Kidney (tissue), 14 donors: ENCODE measurements around the gene ARL5B. TPM values are rescaled to one million over a fixed set of nuclear protein-coding genes. Genes with fewer than 3 reads are reported as not detected.
"Not testable (repeated sequence)": the region's sequence is repeated elsewhere in the genome, so short reads cannot be mapped to it uniquely, and the experiment has no call there.

Experiments
- DNase-seq, 5 donors: peaks; one replicate each; pipeline ENCODE4 v3.0.0-alpha.2; 2013 to 2020
- FAIRE-seq: peaks from 2 replicates; lab custom pipeline; 2012; peaks lifted over from hg19 to GRCh38; lab: Jason Lieb, UNC
- H3K27ac ChIP-seq, 2 donors: one replicate each; pipeline ENCODE4 v1.7.0; 2013; ENCODE audit warnings: low read depth in 2 of 2, low read length in 2 of 2, inconsistent platforms in 1 of 2
- H3K27me3 ChIP-seq: one replicate; pipeline ENCODE4 v1.7.1; 2013; ENCODE audit warnings: low read length, inconsistent platforms; ENCODE audit not compliant: control insufficient read depth, insufficient read depth
- H3K36me3 ChIP-seq, 3 donors: one replicate each; pipeline versions ENCODE4 v1.7.0 to v1.7.1; 2013; ENCODE audit warnings: low read length in 3 of 3, control low read depth in 1 of 3, inconsistent platforms in 1 of 3; ENCODE audit not compliant: insufficient read depth in 3 of 3, control insufficient read depth in 2 of 3
- H3K4me1 ChIP-seq, 3 donors: one replicate each; pipeline versions ENCODE4 v1.7.0 to v1.7.1; 2013; ENCODE audit warnings: low read length in 3 of 3, inconsistent platforms in 1 of 3, low read depth in 1 of 3; ENCODE audit not compliant: control insufficient read depth in 2 of 3, insufficient read depth in 2 of 3
- H3K4me3 ChIP-seq, 3 donors: one replicate each; pipeline versions ENCODE4 v1.7.0 to v1.8.1; 2013; ENCODE audit warnings: low read length in 3 of 3, control low read depth in 1 of 3, inconsistent platforms in 1 of 3
- H3K9ac ChIP-seq, 3 donors: one replicate each; pipeline versions ENCODE4 v1.7.0 to v1.7.1; 2013; ENCODE audit warnings: low read length in 3 of 3, control low read depth in 1 of 3, inconsistent platforms in 1 of 3
- H3K9me3 ChIP-seq, 3 donors: one replicate each; pipeline versions ENCODE4 v1.7.0 to v1.7.1; 2013; ENCODE audit warnings: low read length in 3 of 3, control low read depth in 1 of 3, inconsistent platforms in 1 of 3; ENCODE audit not compliant: control insufficient read depth in 2 of 3, insufficient read depth in 1 of 3
- CTCF ChIP-seq: IDR thresholded peaks from 3 replicates; pipeline ENCODE4 v1.5.1; 2012; ENCODE audit warnings: mild to moderate bottlenecking, moderate library complexity, borderline replicate concordance; ENCODE audit not compliant: insufficient read depth; ENCODE audit errors: extremely low read depth
- intact Hi-C: fragments of 100-400 bp; cut with DNase I; formaldehyde crosslinking; loops from one replicate; pipeline ENCODE4 v1.11.1; 2022
- polyA plus RNA-seq: library from polyadenylated mRNA; stranded (reverse); fragments of 350-450 nt; fragmentation: Illumina TruSeq; extraction: RNeasy Lipid Tissue Mini Kit (QIAGEN cat#74804); gene quantifications from one replicate; pipeline ENCODE4 v1.2.3, GENCODE V29; 2014; ENCODE audit warnings: low read depth, low replicate concordance; ENCODE audit not compliant: insufficient read depth
- total RNA-seq: library from RNA; stranded (reverse); fragmentation: NEBNext Ultra II Directional; extraction: Animal tissue kit (Norgen Biotek cat#: 25700); gene quantifications from one replicate; pipeline ENCODE4 v1.2.1, GENCODE V29; 2021
- donor health status: control.
- donor health status: control.
- donor health status: control.
- donor health status: control.
- donor health status: control.
- donor health status: DM: yes; HTN: yes; CAD: no.
- donor health status: Normal renal cell carcinoma (clear cell type).

ARL5B gene
- total and polyA plus RNA-seq, 2 donors from 2014 or later, result 3.0 to 9.7 TPM

GRCh38 chr10:18625886-18626285 lies 33.3 kb upstream of the ARL5B start:
- no peak for FAIRE-seq

DNA sequence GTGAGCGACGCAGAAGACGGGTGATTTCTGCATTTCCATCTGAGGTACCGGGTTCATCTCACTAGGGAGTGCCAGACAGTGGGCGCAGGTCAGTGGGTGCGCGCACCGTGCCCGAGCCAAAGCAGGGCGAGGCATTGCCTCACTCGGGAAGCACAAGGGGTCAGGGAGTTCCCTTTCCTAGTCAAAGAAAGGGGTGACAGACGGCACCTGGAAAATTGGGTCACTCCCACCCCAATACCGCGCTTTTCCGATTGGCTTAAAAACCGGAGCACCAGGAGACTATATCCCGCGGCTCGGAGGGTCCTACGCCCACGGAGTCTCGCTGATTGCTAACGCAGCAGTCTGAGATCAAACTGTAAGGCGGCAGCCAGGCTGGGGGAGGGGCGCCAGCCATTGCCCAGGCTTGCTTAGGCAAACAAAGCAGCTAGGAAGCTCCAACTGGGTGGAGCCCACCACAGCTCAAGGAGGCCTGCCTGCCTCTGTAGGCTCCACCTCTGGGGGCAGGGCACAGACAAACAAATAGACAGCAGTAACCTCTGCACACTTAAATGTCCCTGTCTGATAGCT lies 31.7 kb upstream of the ARL5B start:
- H3K9me3 ChIP-seq, H3K27me3 ChIP-seq, H3K4me1 ChIP-seq, FAIRE-seq, H3K36me3 ChIP-seq, H3K27ac ChIP-seq, intact Hi-C loops: not testable (repeated sequence)
- Histone ChIP-seq H3K4me3 (peak overlapping the region; percentile 61 to 71 (median 67)), H3K9ac (peak overlapping the region in 2 of 3 donors; percentile 40 to 44)
- DNase-seq, result peak; percentile 79 to 89 (median 82)

More at GRCh38 chr10:18625886-18626285, 33.3 kb upstream of the ARL5B start:
- H3K9ac ChIP-seq, result no peak overlapping the region
- H3K27me3 ChIP-seq, result no peaks in the 10 kb centered on the region
- no peak overlapping the region for H3K4me3 ChIP-seq
- TF ChIP-seq CTCF, result no peak
- no peaks in the 10 kb centered on the region for H3K36me3 ChIP-seq
- intact Hi-C loops, result no loop called here
- no peaks in the 10 kb centered on the region for H3K4me1 ChIP-seq
- H3K27ac ChIP-seq, result no peak overlapping the region
- DNase-seq, result no peak
- H3K9me3 ChIP-seq, result no peaks in the 10 kb centered on the region

DNA sequence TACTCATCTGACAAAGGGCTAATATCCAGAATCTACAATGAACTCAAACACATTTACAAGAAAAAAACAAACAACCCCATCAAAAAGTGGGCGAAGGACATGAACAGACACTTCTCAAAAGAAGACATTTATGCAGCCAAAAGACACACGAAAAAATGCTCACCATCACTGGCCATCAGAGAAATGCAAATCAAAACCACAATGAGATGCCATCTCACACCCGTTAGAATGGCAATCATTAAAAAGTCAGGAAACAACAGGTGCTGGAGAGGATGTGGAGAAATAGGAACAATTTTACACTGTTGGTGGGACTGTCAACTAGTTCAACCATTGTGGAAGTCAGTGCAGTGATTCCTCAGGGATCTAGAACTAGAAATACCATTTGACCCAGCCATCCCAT lies 26.7 kb upstream of the ARL5B start:
- H3K27ac ChIP-seq, DNase-seq, H3K4me1 ChIP-seq, H3K4me3 ChIP-seq, H3K36me3 ChIP-seq, H3K9ac ChIP-seq, FAIRE-seq, intact Hi-C loops, H3K9me3 ChIP-seq, H3K27me3 ChIP-seq: not testable (repeated sequence)

GRCh38 chr10:18635995-18636394 lies 23.2 kb upstream of the ARL5B start:
- H3K4me3 ChIP-seq, result no peak overlapping the region
- H3K27ac ChIP-seq, result no peak overlapping the region
- H3K36me3 ChIP-seq, result no peaks in the 10 kb centered on the region
- no peak for TF ChIP-seq CTCF
- no peak for FAIRE-seq
- no peaks in the 10 kb centered on the region for H3K27me3 ChIP-seq
- no peaks in the 10 kb centered on the region for H3K4me1 ChIP-seq
- intact Hi-C loops, result no loop called here
- H3K9me3 ChIP-seq, result no peaks in the 10 kb centered on the region
- DNase-seq, result no peak
- H3K9ac ChIP-seq, result no peak overlapping the region

- H3K27ac ChIP-seq, H3K4me3 ChIP-seq, H3K27me3 ChIP-seq, H3K9me3 ChIP-seq, intact Hi-C loops, DNase-seq, H3K36me3 ChIP-seq, H3K4me1 ChIP-seq, H3K9ac ChIP-seq, FAIRE-seq: not testable (repeated sequence)
These were observed 21.8 kb upstream of the ARL5B start for GRCh38 chr10:18637400-18637799.

- H3K9me3 ChIP-seq, intact Hi-C loops, H3K27me3 ChIP-seq, H3K9ac ChIP-seq, DNase-seq, H3K4me1 ChIP-seq, H3K27ac ChIP-seq, H3K36me3 ChIP-seq, H3K4me3 ChIP-seq: not testable (repeated sequence)
- FAIRE-seq, result peak; percentile 63
These were observed 19.5 kb upstream of the ARL5B start for GRCh38 chr10:18639719-18640118.
